ENCODE data around the gene AQP6. TPM values are rescaled to one million over a fixed set of nuclear protein-coding genes. Genes with fewer than 3 reads are reported as not detected.

The AQP6 gene
- total RNA-seq, 1 experiment from 2014 or later, result 0.09 TPM

- Mint-ChIP-seq H3K9me3 (no peaks in the 10 kb centered on the region), H3K36me3 (ENCODE audit: insufficient read depth in 1 of 3, low read depth in 3 of 3) (peaks cover 6 to 19% (median 16%) of the 10 kb centered on the region in 3 experiments; a peak in 6 of 7 replicates), H3K4me1 (peaks cover 30 to 37% of the 10 kb centered on the region in 2 experiments), H3K27ac (peak overlapping the region in 2 of 3 experiments; percentile 58 to 68; a peak in 2 of 7 replicates), H3K27me3 (ENCODE audit: low read depth) (no peaks in the 10 kb centered on the region), H3K4me3 (no peak overlapping the region)
- H2BK120ac ChIP-seq (ENCODE audit: low read depth, low read length, poor library complexity, severe bottlenecking), result no peak overlapping the region
- H3K4me1 ChIP-seq (ENCODE audit: insufficient read depth, low read length), result no peaks in the 10 kb centered on the region; the same call in 1 of the 2 replicates
- no peak overlapping the region for H3T11ph ChIP-seq (ENCODE audit: low read length)
- H3K4me2 ChIP-seq (ENCODE audit: insufficient read depth, insufficient read length, low read length), result no peak overlapping the region
- H3K9ac ChIP-seq (ENCODE audit: extremely low read depth, insufficient read length, low read length), result no peak overlapping the region
- no peak overlapping the region for H4K91ac ChIP-seq (ENCODE audit: insufficient read length, low read depth, low read length)
- no peaks in the 10 kb centered on the region for H3K9me3 ChIP-seq (ENCODE audit: control insufficient read depth, low read depth, low read length)
- H3K23me2 ChIP-seq (ENCODE audit: insufficient read length, low read depth, low read length, poor library complexity, severe bottlenecking), result no peaks in the 10 kb centered on the region
- TF ChIP-seq, protein P1, sequence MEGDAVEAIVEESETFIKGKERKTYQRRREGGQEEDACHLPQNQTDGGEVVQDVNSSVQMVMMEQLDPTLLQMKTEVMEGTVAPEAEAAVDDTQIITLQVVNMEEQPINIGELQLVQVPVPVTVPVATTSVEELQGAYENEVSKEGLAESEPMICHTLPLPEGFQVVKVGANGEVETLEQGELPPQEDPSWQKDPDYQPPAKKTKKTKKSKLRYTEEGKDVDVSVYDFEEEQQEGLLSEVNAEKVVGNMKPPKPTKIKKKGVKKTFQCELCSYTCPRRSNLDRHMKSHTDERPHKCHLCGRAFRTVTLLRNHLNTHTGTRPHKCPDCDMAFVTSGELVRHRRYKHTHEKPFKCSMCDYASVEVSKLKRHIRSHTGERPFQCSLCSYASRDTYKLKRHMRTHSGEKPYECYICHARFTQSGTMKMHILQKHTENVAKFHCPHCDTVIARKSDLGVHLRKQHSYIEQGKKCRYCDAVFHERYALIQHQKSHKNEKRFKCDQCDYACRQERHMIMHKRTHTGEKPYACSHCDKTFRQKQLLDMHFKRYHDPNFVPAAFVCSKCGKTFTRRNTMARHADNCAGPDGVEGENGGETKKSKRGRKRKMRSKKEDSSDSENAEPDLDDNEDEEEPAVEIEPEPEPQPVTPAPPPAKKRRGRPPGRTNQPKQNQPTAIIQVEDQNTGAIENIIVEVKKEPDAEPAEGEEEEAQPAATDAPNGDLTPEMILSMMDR (conservative IDR thresholded peaks at IDR 0.05), result no peak
- WGBS (ENCODE audit: extremely low coverage, insufficient read length, low lambda C conversion rate), result no CpG with 5 or more reads among the region's 9 CpGs
- H2AFZ ChIP-seq (ENCODE audit: low read length), result no peak overlapping the region
- H4K5ac ChIP-seq (ENCODE audit: insufficient read length, low read depth, low read length), result no peak overlapping the region
- H4K20me1 ChIP-seq (ENCODE audit: control insufficient read depth, insufficient read depth, insufficient read length), result no peaks in the 10 kb centered on the region
- no peak overlapping the region for H3K14ac ChIP-seq (ENCODE audit: insufficient read depth, low read length)
- H3K27me3 ChIP-seq (ENCODE audit: insufficient read depth, low read length), result no peaks in the 10 kb centered on the region
- no peaks in the 10 kb centered on the region for H3K79me2 ChIP-seq (ENCODE audit: insufficient read depth, low read length)
- DNase-seq, result no peak
- no peak overlapping the region for H3K4ac ChIP-seq (ENCODE audit: low read depth, low read length)
- H3K27ac ChIP-seq (ENCODE audit: insufficient read length, low read depth, low read length), result no peak overlapping the region
- H3K23ac ChIP-seq (ENCODE audit: insufficient read length, low read depth, low read length), result no peak overlapping the region
- H3K56ac ChIP-seq (ENCODE audit: insufficient read length, low read depth, low read length), result no peak overlapping the region
- no peak overlapping the region for H4K8ac ChIP-seq (replicated peaks; ENCODE audit: insufficient read length, low read depth, low read length)
- H2BK5ac ChIP-seq (ENCODE audit: insufficient read length, low read length), result no peak overlapping the region
- no peak overlapping the region for H2BK12ac ChIP-seq (ENCODE audit: insufficient read length, low read depth, low read length)
- no peak overlapping the region for H3K18ac ChIP-seq (ENCODE audit: insufficient read length, low read depth, low read length)
- H2BK15ac ChIP-seq (ENCODE audit: low read depth, low read length), result no peak overlapping the region
- H3K79me1 ChIP-seq (ENCODE audit: insufficient read depth, low read depth, low read length, poor library complexity, severe bottlenecking), result no peaks in the 10 kb centered on the region
- H2AK5ac ChIP-seq (ENCODE audit: insufficient read length, low read length), result no peak overlapping the region
- H2BK20ac ChIP-seq (ENCODE audit: low read depth, low read length, poor library complexity, severe bottlenecking), result no peak overlapping the region
Measured at GRCh38 chr12:49984476-49985359, 12.0 kb downstream of the AQP6 start.

All from H9 (cell line).